Measurements from ENCODE around the gene TPD52L1.

GRCh38 chr6:125157280-125157679, 3.7 kb downstream of the TPD52L1 start:
- TF ChIP-seq CTCF (conservative IDR thresholded peaks at IDR 0.05; ENCODE audit: low read depth, low read length) (no peak), POLR2A (IDR thresholded peaks at IDR 0.05; ENCODE audit: low read depth, low read length) (no peak), ELK1 (IDR thresholded peaks at IDR 0.05; ENCODE audit: borderline replicate concordance, low read depth, low read length) (no peak)

Measured in IMR-90 (cell line).